GM12878 (cell line): ENCODE data around the gene DDX27. TPM values are rescaled to one million over a fixed set of nuclear protein-coding genes. Genes with fewer than 3 reads are reported as not detected.

Experiments used
- BACH1 ChIP-seq: fragments of 450-650 bp; IDR thresholded peaks from 2 replicates; pipeline ENCODE4 v1.6.1; 2017; ENCODE audit warnings: mild to moderate bottlenecking, borderline replicate concordance
- CHD4 ChIP-seq: fragments of 200-600 bp; sonication (generic); IDR thresholded peaks from 2 replicates; pipeline ENCODE4 v1.6.1; 2016; ENCODE audit warnings: mild to moderate bottlenecking
- ETV6 ChIP-seq, 2 experiments: fragments of 450-650 bp in 1 of 2; IDR thresholded peaks in 1 of 2; conservative IDR thresholded peaks in 1 of 2; 2 replicates each; pipeline ENCODE4 v1.6.1; 2014; ENCODE audit warnings: antibody characterized with exemption in 1 of 2, borderline replicate concordance in 1 of 2, low read depth in 1 of 2, mild to moderate bottlenecking in 1 of 2, moderate library complexity in 1 of 2
- FOS ChIP-seq: IDR thresholded peaks from 3 replicates; pipeline ENCODE4 v1.6.1; 2011; ENCODE audit warnings: borderline replicate concordance; ENCODE audit not compliant: insufficient read length; ENCODE audit errors: extremely low read depth
- GATAD2B ChIP-seq: fragments of 450-650 bp; conservative IDR thresholded peaks from 2 replicates; pipeline ENCODE4 v1.6.1; 2017; ENCODE audit warnings: low read depth, mild to moderate bottlenecking, moderate library complexity
- IKZF2 ChIP-seq, 2 experiments: fragments of 450-650 bp; IDR thresholded peaks; 2 replicates each; pipeline ENCODE4 v1.6.1; 2017; ENCODE audit warnings: mild to moderate bottlenecking in 2 of 2, moderate library complexity in 2 of 2
- MEF2B ChIP-seq: fragments of 450-650 bp; IDR thresholded peaks from 2 replicates; pipeline ENCODE4 v1.6.1; 2018; ENCODE audit warnings: mild to moderate bottlenecking, moderate library complexity; ENCODE audit not compliant: partially characterized antibody, poor library complexity, severe bottlenecking
- NRF1 ChIP-seq: conservative IDR thresholded peaks from 2 replicates; pipeline ENCODE4 v1.6.1; 2011; ENCODE audit warnings: mild to moderate bottlenecking, low read depth, low read length, improper control_type of control experiment
- PBX3 ChIP-seq: IDR thresholded peaks from 2 replicates; pipeline ENCODE4 v1.6.1; 2011; ENCODE audit warnings: mild to moderate bottlenecking, low read depth, low read length, moderate library complexity; ENCODE audit not compliant: insufficient replicate concordance
- POLR2AphosphoS5 ChIP-seq: IDR thresholded peaks from 2 replicates; pipeline ENCODE4 v1.6.1; 2011; ENCODE audit warnings: mild to moderate bottlenecking, low read length, inconsistent platforms
- REST ChIP-seq: IDR thresholded peaks from 2 replicates; pipeline ENCODE4 v1.6.1; 2012; ENCODE audit warnings: mild to moderate bottlenecking, low read depth, low read length
- RUNX3 ChIP-seq: IDR thresholded peaks from 2 replicates; pipeline ENCODE4 v1.6.1; 2012; ENCODE audit warnings: low read length, inconsistent platforms
- SKIL ChIP-seq: fragments of 450-650 bp; IDR thresholded peaks from 2 replicates; pipeline ENCODE4 v1.6.1; 2017; ENCODE audit warnings: mild to moderate bottlenecking, low read depth, inconsistent platforms; ENCODE audit not compliant: poor library complexity, severe bottlenecking
- SREBF1 ChIP-seq: IDR thresholded peaks from 2 replicates; pipeline ENCODE4 v1.6.1; 2012; ENCODE audit warnings: mild to moderate bottlenecking, low read length
- YY1 ChIP-seq: IDR thresholded peaks from 2 replicates; pipeline ENCODE4 v1.6.1; 2011; ENCODE audit warnings: low read depth, mild to moderate bottlenecking, low read length
- ZBTB4 ChIP-seq: fragments of 450-650 bp; formaldehyde crosslinking; IDR thresholded peaks from 2 replicates; pipeline ENCODE4 v1.4.0; 2022; ENCODE audit warnings: mild to moderate bottlenecking, moderate library complexity
- ZNF217 ChIP-seq: fragments of 450-650 bp; IDR thresholded peaks from 2 replicates; pipeline ENCODE4 v1.6.1; 2017; ENCODE audit warnings: antibody characterized with exemption, mild to moderate bottlenecking
- ZNF274 ChIP-seq: IDR thresholded peaks from one replicate; pipeline ENCODE4 v1.8.0; 2011; ENCODE audit not compliant: insufficient read length, insufficient read depth
- ZNF384 ChIP-seq: IDR thresholded peaks from 2 replicates; pipeline ENCODE4 v1.6.1; 2012; ENCODE audit warnings: low read depth, mild to moderate bottlenecking, low read length, improper control_type of control experiment, borderline replicate concordance
- polyA plus RNA-seq, 11 experiments: library from polyadenylated mRNA; depleted of rRNA in 4 of 11; unstranded in 6 of 11; stranded (reverse) in 5 of 11; fragments of >200 nt; fragmentation: Nextera tagmentation in 4 of 11; fragmentation: Illumina TruSeq in 1 of 11; extraction: Ambion mirVana in 4 of 11; extraction: Trizol in 1 of 11; gene quantifications; 1 replicate in 1 of 11; 2 replicates in 10 of 11; pipeline versions ENCODE4 v1.2.1 to v1.2.3, GENCODE V29; 2011 to 2016; ENCODE audit warnings: inconsistent platforms in 2 of 11, missing spikeins in 2 of 11, low read depth in 1 of 11
- total RNA-seq, 4 experiments: library from RNA; depleted of rRNA in 3 of 4; stranded (reverse); fragments of >200 nt in 3 of 4; fragmentation: Illumina TruSeq in 1 of 4; extraction: Trizol in 1 of 4; gene quantifications; 2 replicates each; pipeline versions ENCODE4 v1.2.1 to v1.2.3, GENCODE V29; 2013 to 2021

DDX27 gene
- total and polyA plus RNA-seq, 10 of the 15 experiments (the other 5 are each of a cell fraction or from before 2014, with no cell fraction given): 19.8 to 78.8 (median 54.9) TPM

- TF ChIP-seq ZBTB4 (no peak), ZNF217 (0 out of 2 replicates have a peak, but pooled peaks have one; percentile 52), SKIL (no peak), ZNF274 (no peak), BACH1 (peak; percentile 44; the same call in 1 of the 2 replicates), ZNF384 (no peak), NRF1 (0 out of 2 replicates have a peak, but pooled peaks have one; percentile 15), CHD4 (no peak), YY1 (peak; percentile 89), IKZF2 (IDR thresholded peaks at IDR 0.05) (no peak), POLR2AphosphoS5 (0 out of 2 replicates have a peak, but pooled peaks have one; percentile 52), REST (no peak), RUNX3 (peak; percentile 91), SREBF1 (peak; percentile 80), PBX3 (no peak), ETV6 (conservative IDR thresholded peaks at IDR 0.05 in 1 of 2, IDR thresholded peaks at IDR 0.05 in 1 of 2; ENCODE audit: borderline replicate concordance in 1 of 2, low read depth in 1 of 2) (0 out of 4 replicates have a peak, but pooled peaks of 1 of the 2 experiments have one; percentile 52), MEF2B (no peak), GATAD2B (peak; percentile 80), FOS (no peak)
Measured at GRCh38 chr20:49187851-49188641, 31.2 kb upstream of the DDX27 start, which contains the start of gene STAU1 (continued).
